HG02588 (cell line): Measurements from ENCODE around the gene TLE6.
"Not testable (repeated sequence)": the region's sequence is repeated elsewhere in the genome, so short reads cannot be mapped to it uniquely, and the experiment has no call there.

Experiments used
- ATAC-seq: cut with Tn5 transposase; IDR thresholded peaks from one replicate; pipeline ENCODE4 v1.9.1; 2021; ENCODE audit warnings: mild to moderate bottlenecking, moderate library complexity; ENCODE audit not compliant: unreplicated experiment

TLE6 gene

DNA sequence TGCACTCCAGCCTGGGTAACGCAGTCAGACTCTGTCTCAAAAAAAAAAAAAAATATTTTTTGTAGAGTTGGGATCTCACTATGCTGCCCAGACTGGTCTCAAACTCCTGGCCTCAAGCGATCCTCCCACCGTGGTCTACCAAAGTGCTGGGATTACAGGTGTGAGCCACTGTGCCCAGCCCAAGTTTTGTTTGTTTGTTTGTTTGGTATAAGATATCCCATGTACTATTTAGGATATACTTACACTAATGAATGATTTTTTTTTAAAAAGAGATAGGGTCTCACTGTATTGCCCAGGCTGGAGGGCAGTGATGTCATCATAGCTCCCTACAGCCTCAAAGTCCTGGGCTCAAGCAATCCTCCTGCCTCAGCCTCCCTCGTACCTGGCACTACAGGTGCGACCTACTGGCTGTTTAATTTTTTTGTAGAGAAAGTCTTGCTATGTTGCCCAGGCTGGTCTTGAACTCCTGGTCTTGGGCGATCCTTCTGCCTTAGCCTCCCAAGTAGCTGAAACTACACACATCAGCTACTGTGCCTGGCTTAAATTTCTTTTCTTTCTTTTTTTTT is 24.0 kb downstream of the TLE6 start:
- no peak for ATAC-seq

GRCh38 chr19:3003046-3003445 is 25.7 kb downstream of the TLE6 start:
- no peak for ATAC-seq

DNA sequence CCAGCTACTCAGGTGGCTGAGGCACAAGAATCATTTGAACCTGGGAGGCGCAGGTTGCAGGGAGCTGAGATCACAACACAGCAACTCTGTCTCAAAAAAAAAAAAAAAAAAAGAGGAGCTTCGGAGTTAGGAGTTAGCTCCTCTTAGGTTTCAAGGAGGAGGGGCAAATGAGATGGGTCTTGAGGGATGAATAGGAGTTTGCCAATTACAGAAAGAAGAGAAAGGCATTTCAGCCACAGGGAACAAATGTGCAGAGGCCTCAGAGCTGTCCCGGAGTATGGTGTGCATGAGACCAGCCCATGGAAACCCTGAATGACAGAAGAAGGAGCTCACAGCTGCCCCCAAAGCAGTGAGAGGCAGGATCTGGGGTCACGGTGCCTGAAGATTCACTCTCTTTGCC is 27.2 kb downstream of the TLE6 start:
- ATAC-seq = no peak

GRCh38 chr19:3005345-3005744 is 28.0 kb downstream of the TLE6 start:
- no peak for ATAC-seq

GRCh38 chr19:3006075-3006767 is 28.9 kb downstream of the TLE6 start:
- no peak for ATAC-seq

DNA sequence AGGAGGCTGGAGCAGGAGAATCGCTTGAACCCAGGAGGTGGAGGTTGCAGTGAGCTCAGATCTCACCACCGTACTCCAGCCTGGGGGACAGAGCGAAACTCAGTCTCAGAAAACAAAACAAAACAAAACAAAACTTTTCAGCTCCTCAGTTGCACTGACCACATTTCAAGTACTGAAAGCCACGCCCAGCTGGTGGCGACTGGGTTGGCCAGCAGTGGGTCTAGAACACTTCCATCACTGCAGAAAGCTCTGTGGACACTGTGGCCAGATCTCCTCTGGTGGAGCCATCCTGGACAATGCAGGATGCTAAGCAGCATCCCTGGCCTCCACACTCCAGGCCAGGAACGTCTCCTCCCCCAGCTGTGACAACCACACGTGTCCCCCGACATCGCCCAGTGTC is 30.6 kb downstream of the TLE6 start:
- ATAC-seq = no peak

GRCh38 chr19:3008994-3009393 is 31.6 kb downstream of the TLE6 start:
- ATAC-seq = no peak

DNA sequence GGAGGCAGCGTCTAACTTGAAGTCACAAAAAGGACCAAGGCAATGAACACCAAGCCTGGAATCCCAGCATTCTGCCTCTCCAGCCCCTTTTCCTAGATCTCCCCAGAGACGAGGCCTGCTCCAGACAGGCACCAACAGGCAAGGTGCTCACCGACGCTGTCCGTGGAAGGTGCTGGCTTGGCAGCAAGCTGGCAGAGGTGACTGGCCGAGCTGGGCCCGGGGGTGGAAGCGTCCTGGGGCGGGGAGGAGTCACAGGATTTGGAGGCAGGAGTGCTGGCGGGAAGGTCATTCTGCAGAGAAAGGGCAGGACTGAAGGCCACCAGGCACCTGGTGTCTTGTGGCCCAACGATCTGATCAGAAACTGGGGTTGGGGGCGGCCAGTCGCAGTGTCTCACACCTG is 33.5 kb downstream of the TLE6 start:
- no peak for ATAC-seq

DNA sequence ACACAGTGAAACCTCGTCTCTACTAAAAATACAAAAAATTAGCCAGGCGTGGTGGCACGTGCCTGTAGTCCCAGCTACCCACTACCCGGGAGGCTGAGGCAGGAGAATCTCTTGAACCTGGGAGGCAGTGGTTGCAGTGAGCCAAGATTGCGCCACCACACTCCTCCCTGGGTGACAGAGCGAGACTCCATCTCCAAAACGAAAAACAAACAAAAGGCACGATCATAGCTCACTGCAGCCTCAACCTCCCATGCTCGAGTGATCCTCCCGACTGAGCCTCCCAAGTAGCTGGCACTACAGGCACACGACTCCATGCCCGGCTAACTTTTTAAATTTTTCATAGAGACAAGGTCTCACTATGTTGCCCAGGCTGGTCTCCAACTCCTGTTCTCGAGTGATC is 34.7 kb downstream of the TLE6 start:
- ATAC-seq = not testable (repeated sequence)

- no peak for ATAC-seq
These were observed 35.4 kb downstream of the TLE6 start for GRCh38 chr19:3012621-3013262.

DNA sequence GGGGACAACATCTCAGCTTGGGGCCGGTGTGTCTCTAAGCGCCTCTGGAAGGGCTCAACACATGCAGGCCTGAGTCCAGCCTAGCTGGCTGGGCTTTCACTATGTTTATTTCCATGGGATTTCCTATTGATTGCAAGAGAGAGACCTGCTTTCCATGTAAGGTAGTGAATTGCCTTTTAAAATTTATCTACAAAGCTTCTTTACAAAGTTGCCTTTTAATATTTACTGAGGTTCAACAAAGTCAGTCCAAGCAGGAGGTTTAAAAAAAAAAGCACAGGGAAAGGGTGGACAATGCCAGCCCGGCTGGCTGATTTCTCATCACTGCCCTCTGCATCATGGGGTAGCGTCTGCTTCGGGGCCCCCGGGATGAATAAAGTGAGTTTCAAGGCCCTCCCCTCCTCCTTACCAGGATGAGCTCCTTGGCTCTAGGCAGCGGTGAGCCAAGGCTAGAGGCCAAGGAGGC is 35.9 kb downstream of the TLE6 start:
- no peak for ATAC-seq

DNA sequence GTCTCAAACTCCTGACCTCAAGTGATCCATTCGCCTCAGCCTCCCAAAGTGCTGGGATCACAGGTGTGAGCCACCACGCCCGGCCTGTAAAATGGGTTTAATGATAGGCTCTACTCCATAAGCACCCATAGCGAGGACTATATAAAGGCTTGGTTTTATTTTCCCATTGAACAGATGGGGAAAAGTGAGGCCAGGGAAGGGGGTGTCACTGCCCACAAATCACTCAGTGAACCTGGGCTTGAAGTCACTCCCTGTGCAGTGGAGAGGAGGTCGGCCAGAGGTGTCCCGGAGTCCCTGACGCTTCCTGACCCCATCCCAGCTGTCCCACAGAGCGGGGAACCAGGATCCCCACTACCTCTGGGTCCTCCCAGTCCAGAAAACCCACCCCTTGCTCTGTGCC is 36.8 kb downstream of the TLE6 start:
- no peak for ATAC-seq

DNA sequence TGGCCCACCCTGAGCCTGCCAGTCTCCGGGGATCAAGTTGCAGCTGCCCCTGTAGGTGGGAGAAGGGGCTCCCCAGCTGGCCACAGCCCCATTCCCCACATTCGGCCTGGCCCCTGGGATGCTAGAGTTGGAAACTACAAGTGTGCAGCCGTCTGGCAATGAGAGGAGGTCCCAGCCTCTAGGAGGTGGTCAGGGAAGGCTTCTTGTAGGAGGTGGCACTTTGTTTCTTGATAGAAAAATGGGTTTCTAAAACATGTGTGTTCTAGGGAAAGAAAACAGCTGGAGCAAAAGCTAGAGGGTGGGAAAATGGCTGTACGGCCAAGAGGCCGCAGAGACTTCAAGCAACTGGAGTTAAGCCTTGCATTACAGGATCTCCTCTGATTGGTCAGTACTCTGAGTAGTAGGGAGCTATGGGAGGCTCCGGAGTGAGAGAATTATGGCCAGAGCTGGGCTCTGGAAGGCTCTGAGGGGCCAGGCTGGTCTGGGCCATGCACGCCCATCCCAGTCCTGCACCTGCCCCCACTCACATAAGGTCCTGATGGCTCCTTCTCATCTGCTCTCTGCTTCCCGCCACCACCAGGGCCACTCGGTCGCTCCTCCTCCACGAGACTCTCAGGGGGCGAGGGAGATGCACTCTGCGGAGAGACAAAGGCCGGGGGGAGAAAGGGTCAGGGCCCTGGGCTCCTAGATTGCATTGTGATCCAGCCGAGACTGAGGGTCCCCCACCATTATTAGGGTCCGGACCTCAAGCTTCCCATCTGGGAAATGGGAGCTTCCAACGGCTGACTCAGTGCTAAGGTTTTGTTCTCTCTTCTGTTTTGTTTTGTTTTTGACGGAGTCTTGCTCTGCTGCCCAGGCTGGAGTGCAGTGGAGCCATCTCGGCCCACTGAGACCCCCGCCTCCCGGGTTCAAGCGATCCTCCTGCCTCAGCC is 38.0 kb downstream of the TLE6 start:
- no peak for ATAC-seq

- ATAC-seq = no peak
These were observed 40.6 kb downstream of the TLE6 start for GRCh38 chr19:3017923-3018322.

GRCh38 chr19:3019211-3019854 is 42.0 kb downstream of the TLE6 start:
- no peak for ATAC-seq

GRCh38 chr19:3020321-3020960 is 43.1 kb downstream of the TLE6 start:
- no peak for ATAC-seq

DNA sequence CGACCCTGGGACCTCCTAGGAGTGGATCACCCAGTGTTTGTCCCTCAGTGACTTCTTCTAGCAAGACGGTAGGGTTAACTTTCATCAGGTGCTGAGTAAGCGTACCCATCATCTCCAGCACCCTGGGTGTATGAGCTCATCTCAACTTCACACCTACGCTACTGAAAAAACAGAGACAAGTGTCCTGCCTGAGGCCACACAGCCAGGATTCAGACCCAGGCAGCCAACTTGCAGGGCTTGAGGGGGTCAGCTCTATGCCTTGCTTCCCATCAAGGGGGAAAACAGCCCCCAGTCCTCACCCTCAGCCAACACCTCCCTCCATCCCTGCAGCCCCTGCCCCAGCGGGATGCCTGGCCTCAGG is 47.1 kb downstream of the TLE6 start:
- no peak for ATAC-seq

DNA sequence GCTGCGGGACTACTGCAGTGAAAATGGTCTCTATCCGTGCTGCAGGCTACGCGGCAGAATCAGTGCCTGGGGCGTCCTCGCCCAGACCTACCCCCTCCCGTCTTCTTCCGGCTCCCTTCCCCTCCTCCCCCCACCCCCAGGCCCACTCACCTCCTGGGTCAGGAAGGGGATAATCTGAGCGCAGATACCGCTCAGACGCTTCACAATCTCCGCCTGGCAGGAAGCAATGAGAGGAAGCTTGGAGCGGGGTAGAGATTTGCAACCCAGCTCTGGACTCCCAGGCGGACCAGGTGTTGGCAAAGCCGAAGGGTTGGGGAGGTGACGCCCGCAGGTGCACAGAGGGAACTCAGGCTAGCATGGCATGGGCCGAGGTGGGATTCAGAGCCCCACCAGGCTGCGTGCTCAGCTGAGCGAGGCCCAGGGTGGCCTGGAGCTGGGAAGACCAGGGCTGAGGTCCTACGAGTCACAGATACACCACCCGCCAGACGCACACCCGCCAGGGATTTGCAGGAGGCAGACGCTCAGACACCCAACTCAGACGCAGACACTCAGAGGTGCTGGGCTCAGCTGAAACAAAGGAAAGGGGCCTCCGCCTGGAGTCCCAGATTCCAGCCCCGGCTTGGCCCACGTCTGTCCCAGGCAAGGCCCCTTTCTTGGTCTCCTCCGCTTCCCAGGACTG is 47.6 kb downstream of the TLE6 start:
- ATAC-seq = no peak

DNA sequence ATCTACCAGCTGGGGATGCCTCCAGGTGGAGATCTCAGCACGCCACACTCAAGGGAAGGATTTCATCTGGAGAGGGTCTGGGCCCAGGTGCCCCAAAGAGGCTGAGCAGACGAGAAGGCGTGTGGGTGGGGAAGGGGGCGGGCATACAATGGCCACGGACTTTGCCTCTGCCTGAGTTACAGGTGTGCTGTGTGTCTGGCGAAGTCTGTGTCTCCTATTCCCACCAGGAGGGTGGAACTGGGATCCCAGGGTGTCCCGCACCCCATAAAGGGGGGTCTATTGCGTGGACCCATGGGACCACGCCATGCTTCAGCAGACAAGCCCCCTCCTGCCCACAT is 48.2 kb downstream of the TLE6 start:
- ATAC-seq = no peak

- no peak for ATAC-seq
These were observed 49.4 kb downstream of the TLE6 start for GRCh38 chr19:3026768-3027167.
